ENCODE data around the gene NSRP1. TPM values are rescaled to one million over a fixed set of nuclear protein-coding genes. Genes with fewer than 3 reads are reported as not detected.

The NSRP1 gene
- total and polyA plus RNA-seq, 2 of the 4 experiments (the other 2 are of a cell fraction), result 3.4 to 14.2 TPM

GRCh38 chr17:30207655-30208054, 91.0 kb downstream of the NSRP1 start:
- no peak for TF ChIP-seq MAFK (IDR thresholded peaks at IDR 0.05; ENCODE audit: low read depth, low read length)
- TF ChIP-seq POLR2A (IDR thresholded peaks at IDR 0.05; ENCODE audit: low read depth, low read length), result no peak
- ATAC-seq (ENCODE audit: low read depth) (no peak), DNase-seq (no peak)
- no peaks in the 10 kb centered on the region for H3K9me3 ChIP-seq (ENCODE audit: control insufficient read depth, insufficient read depth, low read length)
- CTCF ChIA-PET, result no interaction called here
- dilution Hi-C loops (cut with HindIII; ENCODE audit: low sequenced_read_pairs, unreplicated experiment) (no loop called here), in situ Hi-C loops (cut with MboI; ENCODE audit: low sequenced_read_pairs) (no loop called here), intact Hi-C loops (cut with micrococcal nuclease) (no loop called here)
- H3K4me1 ChIP-seq (ENCODE audit: control insufficient read depth, insufficient read depth, low read length), result no peaks in the 10 kb centered on the region
- no peak overlapping the region for H4K5ac ChIP-seq (ENCODE audit: low read depth, low read length)
- no peak overlapping the region for H2BK15ac ChIP-seq (ENCODE audit: low read depth, low read length)
- H3K36me3 ChIP-seq (ENCODE audit: control insufficient read depth, insufficient read depth, low read length), result no peaks in the 10 kb centered on the region
- H4K8ac ChIP-seq (ENCODE audit: low read depth in 2 of 2, low read length in 2 of 2), result no peak overlapping the region
- peaks cover 39% of the 10 kb centered on the region for H3K27me3 ChIP-seq (ENCODE audit: control insufficient read depth, insufficient read depth, low read length)
- no peak overlapping the region for H3K56ac ChIP-seq (ENCODE audit: extremely low read depth, insufficient read depth, low read length)
- H3K4me2 ChIP-seq (ENCODE audit: low read depth, low read length), result no peak overlapping the region
- no peak overlapping the region for H2BK120ac ChIP-seq (ENCODE audit: low read depth, low read length)
- no peak overlapping the region for H4K91ac ChIP-seq (ENCODE audit: insufficient read depth, low read depth, low read length)
- no TSS peak for BruUV-seq (replicated peaks)
- H3K23ac ChIP-seq (ENCODE audit: low read depth, low read length), result no peak overlapping the region
- H3K18ac ChIP-seq (ENCODE audit: low read depth, low read length), result no peak overlapping the region
- H3K4me3 ChIP-seq (ENCODE audit: insufficient read depth, low read depth, low read length), result no peak overlapping the region
- H2BK5ac ChIP-seq (ENCODE audit: low read depth, low read length, poor library complexity, severe bottlenecking), result no peak overlapping the region
- no peak overlapping the region for H3K9ac ChIP-seq (ENCODE audit: low read depth, low read length)
- H2BK20ac ChIP-seq (ENCODE audit: low read depth, low read length), result no peak overlapping the region
- no peak overlapping the region for H2AFZ ChIP-seq (replicated peaks; ENCODE audit: low read length, poor library complexity)
- H3K4ac ChIP-seq (ENCODE audit: low read depth, low read length), result no peak overlapping the region
- H2AK9ac ChIP-seq (replicated peaks; ENCODE audit: low read depth, low read length, poor library complexity), result no peak overlapping the region
- H3K27ac ChIP-seq (ENCODE audit: insufficient read depth, low read length), result no peak overlapping the region
- no peaks in the 10 kb centered on the region for H4K20me1 ChIP-seq (ENCODE audit: insufficient read depth, low read length)
- H3K79me1 ChIP-seq (ENCODE audit: low read depth in 1 of 2, low read length in 2 of 2), result no peaks in the 10 kb centered on the region
- POLR2A ChIA-PET (ENCODE audit: unreplicated experiment), result no interaction called here
- no peak overlapping the region for H3K14ac ChIP-seq (replicated peaks; ENCODE audit: low read depth, low read length)
- WGBS, 2 experiments (ENCODE audit: extremely low coverage in 2 of 2, insufficient read length in 1 of 2), result no CpG with 5 or more reads among the region's 9 CpGs
- no peak overlapping the region for H2AK5ac ChIP-seq (ENCODE audit: low read depth, low read length)
- H3K9me1 ChIP-seq (ENCODE audit: insufficient read depth, low read length), result peaks cover 3% of the 10 kb centered on the region; the same call in 1 of the 2 replicates

All from IMR-90 (cell line).